Right atrium auricular region (tissue), 2 donors: ENCODE results near the gene LRRC10. TPM values are rescaled to one million over a fixed set of nuclear protein-coding genes. Genes with fewer than 3 reads are reported as not detected.
"Not testable (repeated sequence)": the region's sequence is repeated elsewhere in the genome, so short reads cannot be mapped to it uniquely, and the experiment has no call there.

Experiments used
- DNase-seq: peaks from one replicate; pipeline ENCODE4 v3.0.0-alpha.2; 2019; ENCODE audit warnings: low spot score
- H3K27ac ChIP-seq, 2 donors: fragments of 200-600 bp; sonication (generic); 1 replicate in 1 of 2; 2 replicates in 1 of 2; pipeline ENCODE4 v1.5.1; 2016 to 2019
- H3K27me3 ChIP-seq, 2 donors: fragments of 200-600 bp; sonication (generic); one replicate each; pipeline versions ENCODE4 v1.5.1 to v1.6.0; 2017 to 2019
- H3K36me3 ChIP-seq: fragments of 200-600 bp; sonication (generic); one replicate; pipeline ENCODE4 v1.5.1; 2016
- H3K4me1 ChIP-seq, 2 donors: fragments of 200-600 bp; sonication (generic); one replicate each; pipeline versions ENCODE4 v1.5.1 to v1.6.0; 2017 to 2019
- H3K4me3 ChIP-seq, 2 donors: fragments of 200-600 bp; sonication (generic); 1 replicate in 1 of 2; 2 replicates in 1 of 2; pipeline ENCODE4 v1.5.1; 2017 to 2019; ENCODE audit warnings: mild to moderate bottlenecking in 1 of 2, moderate library complexity in 1 of 2
- H3K9me3 ChIP-seq, 2 donors: fragments of 200-600 bp; sonication (generic); one replicate each; pipeline ENCODE4 v1.5.1; 2019
- CTCF ChIP-seq, 2 donors: fragments of 200-600 bp; sonication (generic); IDR thresholded peaks; one replicate each; pipeline ENCODE4 v1.5.1; 2019; ENCODE audit warnings: antibody characterized with exemption in 2 of 2
- total RNA-seq, 2 donors: library from RNA; depleted of rRNA; stranded (reverse); fragments of >200 nt; gene quantifications; one replicate each; pipeline ENCODE4 v1.1.0, GENCODE V29; 2016

Gene LRRC10
- total RNA-seq, 2 donors from 2014 or later: 3.1 to 32.4 TPM

- no peaks in the 10 kb centered on the region for H3K36me3 ChIP-seq
- peaks cover 0 to 6% of the 10 kb centered on the region in 2 donors for H3K4me1 ChIP-seq
- TF ChIP-seq CTCF (IDR thresholded peaks at IDR 0.05): no peak
- H3K9me3 ChIP-seq: no peaks in the 10 kb centered on the region
- no peak for DNase-seq
- H3K27ac ChIP-seq: no peak overlapping the region
- no peaks in the 10 kb centered on the region for H3K27me3 ChIP-seq
- no peak overlapping the region for H3K4me3 ChIP-seq
These were observed 5.3 kb upstream of the LRRC10 start for GRCh38 chr12:69616025-69616424.

GRCh38 chr12:69613351-69613750 is 2.6 kb upstream of the LRRC10 start:
- DNase-seq: no peak
- Histone ChIP-seq H3K4me1 (no peaks in the 10 kb centered on the region), H3K27ac (peak overlapping the region; percentile 85), H3K27me3 (no peaks in the 10 kb centered on the region), H3K4me3 (peak overlapping the region; percentile 25 to 27), H3K9me3 (no peaks in the 10 kb centered on the region), H3K36me3 (no peaks in the 10 kb centered on the region)
- TF ChIP-seq CTCF (IDR thresholded peaks at IDR 0.05): no peak

GRCh38 chr12:69610126-69610525 is 581 bp downstream of the LRRC10 start:
- no peaks in the 10 kb centered on the region for H3K36me3 ChIP-seq
- peak overlapping the region; percentile 22 to 45 for H3K4me3 ChIP-seq
- peak overlapping the region; percentile 85 for H3K27ac ChIP-seq
- DNase-seq: no peak
- H3K9me3 ChIP-seq: no peaks in the 10 kb centered on the region
- TF ChIP-seq CTCF (IDR thresholded peaks at IDR 0.05): no peak
- H3K27me3 ChIP-seq: no peaks in the 10 kb centered on the region
- H3K4me1 ChIP-seq: peaks cover 0 to 4% of the 10 kb centered on the region in 2 donors

GRCh38 chr12:69608114-69608513 is 2.6 kb downstream of the LRRC10 start:
- Histone ChIP-seq H3K36me3 (peaks cover 5% of the 10 kb centered on the region), H3K27me3 (no peaks in the 10 kb centered on the region), H3K4me3 (peak overlapping the region; percentile 16 to 45), H3K9me3 (no peaks in the 10 kb centered on the region), H3K4me1 (peaks cover 0 to 4% of the 10 kb centered on the region in 2 donors), H3K27ac (peak overlapping the region; percentile 85)
- TF ChIP-seq CTCF (IDR thresholded peaks at IDR 0.05): no peak
- DNase-seq: no peak

GRCh38 chr12:69604275-69604674 is 6.4 kb downstream of the LRRC10 start:
- H3K4me3 ChIP-seq, H3K9me3 ChIP-seq, H3K4me1 ChIP-seq, DNase-seq, H3K27ac ChIP-seq, H3K27me3 ChIP-seq: not testable (repeated sequence)
- H3K36me3 ChIP-seq: peaks cover 40% of the 10 kb centered on the region

GRCh38 chr12:69603556-69603955 is 7.2 kb downstream of the LRRC10 start:
- H3K4me1 ChIP-seq, H3K4me3 ChIP-seq, H3K27me3 ChIP-seq, H3K9me3 ChIP-seq, DNase-seq, H3K27ac ChIP-seq: not testable (repeated sequence)
- peaks cover 47% of the 10 kb centered on the region for H3K36me3 ChIP-seq

GRCh38 chr12:69602954-69603353 is 7.8 kb downstream of the LRRC10 start:
- no peak for TF ChIP-seq CTCF (IDR thresholded peaks at IDR 0.05)
- H3K27me3 ChIP-seq: no peaks in the 10 kb centered on the region
- H3K4me3 ChIP-seq: no peak overlapping the region

More at GRCh38 chr12:69602954-69603353, 7.8 kb downstream of the LRRC10 start:
- Histone ChIP-seq H3K4me1 (peaks cover 0 to 4% of the 10 kb centered on the region in 2 donors), H3K9me3 (no peaks in the 10 kb centered on the region), H3K36me3 (peaks cover 53% of the 10 kb centered on the region), H3K27ac (no peak overlapping the region)
- DNase-seq: no peak
